ENCODE data around the gene KCNIP1. TPM values are rescaled to one million over a fixed set of nuclear protein-coding genes. Genes with fewer than 3 reads are reported as not detected.

KCNIP1 gene
- total RNA-seq, 1 donor, result not detected

DNA sequence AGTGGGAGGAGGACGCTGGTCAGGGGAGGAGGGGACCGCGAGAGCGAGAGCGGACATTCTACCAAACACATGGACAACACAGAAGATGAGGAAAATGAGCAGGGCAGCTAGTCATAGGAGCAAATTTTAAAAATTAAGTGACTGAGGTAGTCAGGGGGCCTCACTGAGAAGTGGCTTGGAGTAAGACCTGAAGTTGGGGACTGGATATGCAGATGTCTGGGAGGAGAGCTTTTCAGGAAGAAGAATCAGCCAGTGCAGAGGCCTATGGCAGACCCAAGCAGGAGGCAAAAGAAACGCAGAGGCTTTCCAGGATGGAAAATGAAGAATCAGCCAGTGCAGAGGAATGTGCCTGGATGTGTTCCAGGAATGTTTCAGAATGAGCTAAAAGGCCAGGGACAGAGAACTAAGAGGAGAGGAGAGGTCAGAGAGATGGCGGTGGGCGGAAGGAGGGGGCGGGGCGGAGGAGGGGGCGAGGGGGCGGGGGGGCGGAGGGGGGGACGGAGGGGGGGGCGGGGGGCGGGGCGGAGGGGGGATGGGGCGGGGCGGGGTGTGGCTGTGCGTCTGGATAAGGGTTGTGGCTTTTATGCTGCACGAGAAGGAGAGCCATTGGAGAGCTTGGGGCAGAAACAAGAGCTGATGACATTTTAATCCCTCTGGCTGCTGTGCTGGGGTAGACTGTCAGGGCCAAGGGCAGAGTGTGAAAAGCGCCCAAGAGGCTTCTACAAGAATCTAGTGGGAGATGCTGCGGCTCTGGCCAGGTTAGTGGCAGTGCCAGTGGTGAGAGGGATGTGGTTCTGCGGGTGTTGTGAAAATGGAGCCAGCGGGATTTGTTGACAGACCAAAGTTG is 129.6 kb downstream of the KCNIP1 start:
- H3K27me3 ChIP-seq (ENCODE audit: insufficient read depth, low read length), result no peaks in the 10 kb centered on the region
- H3K4me1 ChIP-seq (ENCODE audit: insufficient read depth, low read length), result peaks cover 13% of the 10 kb centered on the region
- H3K4me3 ChIP-seq (ENCODE audit: low read length), result no peak overlapping the region
- H3K9me3 ChIP-seq (ENCODE audit: low read depth, low read length), result no peaks in the 10 kb centered on the region

GRCh38 chr5:170634256-170634990 is 130.6 kb downstream of the KCNIP1 start:
- Histone ChIP-seq H3K9me3 (ENCODE audit: low read depth, low read length) (no peaks in the 10 kb centered on the region), H3K4me1 (ENCODE audit: insufficient read depth, low read length) (peaks cover 13% of the 10 kb centered on the region), H3K4me3 (ENCODE audit: low read length) (no peak overlapping the region), H3K27me3 (ENCODE audit: insufficient read depth, low read length) (no peaks in the 10 kb centered on the region)

GRCh38 chr5:170635706-170636105 is 131.9 kb downstream of the KCNIP1 start:
- Histone ChIP-seq H3K9me3 (ENCODE audit: low read depth, low read length) (no peaks in the 10 kb centered on the region), H3K4me3 (ENCODE audit: low read length) (no peak overlapping the region), H3K27me3 (ENCODE audit: insufficient read depth, low read length) (no peaks in the 10 kb centered on the region), H3K4me1 (ENCODE audit: insufficient read depth, low read length) (peaks cover 13% of the 10 kb centered on the region)

GRCh38 chr5:170636206-170636605 is 132.4 kb downstream of the KCNIP1 start:
- Histone ChIP-seq H3K4me1 (ENCODE audit: insufficient read depth, low read length) (peaks cover 13% of the 10 kb centered on the region), H3K27me3 (ENCODE audit: insufficient read depth, low read length) (no peaks in the 10 kb centered on the region), H3K9me3 (ENCODE audit: low read depth, low read length) (no peaks in the 10 kb centered on the region), H3K4me3 (ENCODE audit: low read length) (no peak overlapping the region)

GRCh38 chr5:170636801-170637477 is 133.1 kb downstream of the KCNIP1 start:
- no peaks in the 10 kb centered on the region for H3K27me3 ChIP-seq (ENCODE audit: insufficient read depth, low read length)

GRCh38 chr5:170638051-170638450 is 134.2 kb downstream of the KCNIP1 start:
- Histone ChIP-seq H3K4me3 (ENCODE audit: low read length) (no peak overlapping the region), H3K27me3 (ENCODE audit: insufficient read depth, low read length) (no peaks in the 10 kb centered on the region), H3K9me3 (ENCODE audit: low read depth, low read length) (no peaks in the 10 kb centered on the region), H3K4me1 (ENCODE audit: insufficient read depth, low read length) (peaks cover 12% of the 10 kb centered on the region)

More at GRCh38 chr5:170636801-170637477, 133.1 kb downstream of the KCNIP1 start:
- Histone ChIP-seq H3K4me3 (ENCODE audit: low read length) (no peak overlapping the region), H3K9me3 (ENCODE audit: low read depth, low read length) (no peaks in the 10 kb centered on the region), H3K4me1 (ENCODE audit: insufficient read depth, low read length) (peaks cover 13% of the 10 kb centered on the region)

GRCh38 chr5:170638454-170639220 is 134.8 kb downstream of the KCNIP1 start:
- peaks cover 8% of the 10 kb centered on the region for H3K4me1 ChIP-seq (ENCODE audit: insufficient read depth, low read length)
- no peaks in the 10 kb centered on the region for H3K27me3 ChIP-seq (ENCODE audit: insufficient read depth, low read length)
- no peak overlapping the region for H3K4me3 ChIP-seq (ENCODE audit: low read length)
- H3K9me3 ChIP-seq (ENCODE audit: low read depth, low read length), result no peaks in the 10 kb centered on the region

DNA sequence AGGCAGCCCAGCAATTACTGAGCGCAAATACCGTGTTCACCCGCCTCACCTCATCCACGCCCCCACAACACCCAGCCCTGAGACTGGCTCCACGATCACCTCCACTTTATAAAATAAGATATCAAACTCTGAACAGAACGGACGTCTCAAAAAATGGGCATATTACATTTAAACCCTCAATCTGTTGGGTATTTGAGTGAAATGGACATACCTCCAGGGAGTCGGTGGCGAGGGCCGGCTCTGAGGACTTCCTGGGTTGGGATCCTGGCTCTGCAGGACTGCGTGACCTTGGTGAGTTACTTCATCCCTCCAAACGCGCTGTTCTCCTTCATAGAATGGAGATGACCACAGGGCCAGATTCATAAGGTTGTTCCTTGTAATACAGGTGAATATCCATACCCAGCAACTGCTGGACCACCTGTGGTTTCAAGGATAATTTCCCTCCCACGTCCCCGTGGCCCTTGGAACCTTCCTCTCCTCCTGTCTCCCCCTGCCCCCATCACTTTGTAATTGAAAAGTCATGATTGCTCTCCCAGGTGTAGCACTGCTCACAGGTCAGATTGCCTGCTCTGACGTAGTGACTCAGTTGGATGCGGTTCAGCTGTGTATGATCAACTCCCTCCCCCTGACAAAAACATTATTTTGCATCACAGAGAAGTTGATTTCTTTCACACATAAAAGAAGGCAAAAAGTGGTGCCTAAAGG is 135.6 kb downstream of the KCNIP1 start:
- H3K4me3 ChIP-seq (ENCODE audit: low read length), result no peak overlapping the region
- H3K9me3 ChIP-seq (ENCODE audit: low read depth, low read length), result no peaks in the 10 kb centered on the region
- peaks cover under 1% of the 10 kb centered on the region for H3K4me1 ChIP-seq (ENCODE audit: insufficient read depth, low read length)
- H3K27me3 ChIP-seq (ENCODE audit: insufficient read depth, low read length), result no peaks in the 10 kb centered on the region

- Histone ChIP-seq H3K27me3 (ENCODE audit: insufficient read depth, low read length) (peaks cover 6% of the 10 kb centered on the region), H3K4me3 (ENCODE audit: low read length) (no peak overlapping the region), H3K9me3 (ENCODE audit: low read depth, low read length) (no peaks in the 10 kb centered on the region), H3K4me1 (ENCODE audit: insufficient read depth, low read length) (no peaks in the 10 kb centered on the region)
Observed at GRCh38 chr5:170640731-170641588, 137.1 kb downstream of the KCNIP1 start.

DNA sequence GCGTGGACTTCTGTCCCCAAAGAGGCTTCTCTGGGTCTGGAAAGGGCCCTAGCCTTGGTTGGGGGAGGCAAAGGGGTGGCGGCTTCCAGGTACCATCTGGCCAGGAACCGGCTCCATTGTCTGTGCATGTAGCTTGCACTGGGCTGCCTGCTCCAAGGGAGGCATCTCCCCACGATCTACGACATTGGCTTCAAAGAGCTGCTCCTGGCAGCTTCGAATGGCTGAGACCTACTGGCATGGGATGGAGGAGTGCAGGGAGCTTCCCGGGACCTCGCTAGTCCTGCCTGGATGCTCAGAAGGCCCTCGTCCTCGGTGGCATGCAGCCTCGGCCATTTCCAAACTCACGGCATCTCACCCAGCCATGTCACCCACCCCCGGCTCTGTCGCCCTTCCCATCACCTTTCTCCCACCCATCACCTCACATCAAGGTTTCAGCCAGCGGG is 137.8 kb downstream of the KCNIP1 start:
- Histone ChIP-seq H3K4me1 (ENCODE audit: insufficient read depth, low read length) (no peaks in the 10 kb centered on the region), H3K9me3 (ENCODE audit: low read depth, low read length) (no peaks in the 10 kb centered on the region), H3K4me3 (ENCODE audit: low read length) (no peak overlapping the region), H3K27me3 (ENCODE audit: insufficient read depth, low read length) (peaks cover 13% of the 10 kb centered on the region)

GRCh38 chr5:170642066-170642735 is 138.4 kb downstream of the KCNIP1 start:
- Histone ChIP-seq H3K4me1 (ENCODE audit: insufficient read depth, low read length) (no peaks in the 10 kb centered on the region), H3K4me3 (ENCODE audit: low read length) (no peak overlapping the region), H3K27me3 (ENCODE audit: insufficient read depth, low read length) (peaks cover 17% of the 10 kb centered on the region), H3K9me3 (ENCODE audit: low read depth, low read length) (no peaks in the 10 kb centered on the region)

GRCh38 chr5:170642776-170643436 is 139.1 kb downstream of the KCNIP1 start:
- peaks cover 17% of the 10 kb centered on the region for H3K27me3 ChIP-seq (ENCODE audit: insufficient read depth, low read length)
- no peak overlapping the region for H3K4me3 ChIP-seq (ENCODE audit: low read length)
- no peaks in the 10 kb centered on the region for H3K9me3 ChIP-seq (ENCODE audit: low read depth, low read length)
- H3K4me1 ChIP-seq (ENCODE audit: insufficient read depth, low read length), result no peaks in the 10 kb centered on the region

All from mononuclear cell (primary cell).